Dermis lymphatic vessel endothelial cell (primary cell): ENCODE data around the gene NOD1. TPM values are rescaled to one million over a fixed set of nuclear protein-coding genes. Genes with fewer than 3 reads are reported as not detected.

Experiments used
- total RNA-seq: library from RNA; depleted of rRNA; stranded (reverse); fragments of >200 nt; gene quantifications from 2 replicates; pipeline ENCODE4 v1.2.1, GENCODE V29; 2014

Gene NOD1, protein sequence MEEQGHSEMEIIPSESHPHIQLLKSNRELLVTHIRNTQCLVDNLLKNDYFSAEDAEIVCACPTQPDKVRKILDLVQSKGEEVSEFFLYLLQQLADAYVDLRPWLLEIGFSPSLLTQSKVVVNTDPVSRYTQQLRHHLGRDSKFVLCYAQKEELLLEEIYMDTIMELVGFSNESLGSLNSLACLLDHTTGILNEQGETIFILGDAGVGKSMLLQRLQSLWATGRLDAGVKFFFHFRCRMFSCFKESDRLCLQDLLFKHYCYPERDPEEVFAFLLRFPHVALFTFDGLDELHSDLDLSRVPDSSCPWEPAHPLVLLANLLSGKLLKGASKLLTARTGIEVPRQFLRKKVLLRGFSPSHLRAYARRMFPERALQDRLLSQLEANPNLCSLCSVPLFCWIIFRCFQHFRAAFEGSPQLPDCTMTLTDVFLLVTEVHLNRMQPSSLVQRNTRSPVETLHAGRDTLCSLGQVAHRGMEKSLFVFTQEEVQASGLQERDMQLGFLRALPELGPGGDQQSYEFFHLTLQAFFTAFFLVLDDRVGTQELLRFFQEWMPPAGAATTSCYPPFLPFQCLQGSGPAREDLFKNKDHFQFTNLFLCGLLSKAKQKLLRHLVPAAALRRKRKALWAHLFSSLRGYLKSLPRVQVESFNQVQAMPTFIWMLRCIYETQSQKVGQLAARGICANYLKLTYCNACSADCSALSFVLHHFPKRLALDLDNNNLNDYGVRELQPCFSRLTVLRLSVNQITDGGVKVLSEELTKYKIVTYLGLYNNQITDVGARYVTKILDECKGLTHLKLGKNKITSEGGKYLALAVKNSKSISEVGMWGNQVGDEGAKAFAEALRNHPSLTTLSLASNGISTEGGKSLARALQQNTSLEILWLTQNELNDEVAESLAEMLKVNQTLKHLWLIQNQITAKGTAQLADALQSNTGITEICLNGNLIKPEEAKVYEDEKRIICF
- 20.4 and 22.4 TPM in 2 replicates for total RNA-seq

DNA sequence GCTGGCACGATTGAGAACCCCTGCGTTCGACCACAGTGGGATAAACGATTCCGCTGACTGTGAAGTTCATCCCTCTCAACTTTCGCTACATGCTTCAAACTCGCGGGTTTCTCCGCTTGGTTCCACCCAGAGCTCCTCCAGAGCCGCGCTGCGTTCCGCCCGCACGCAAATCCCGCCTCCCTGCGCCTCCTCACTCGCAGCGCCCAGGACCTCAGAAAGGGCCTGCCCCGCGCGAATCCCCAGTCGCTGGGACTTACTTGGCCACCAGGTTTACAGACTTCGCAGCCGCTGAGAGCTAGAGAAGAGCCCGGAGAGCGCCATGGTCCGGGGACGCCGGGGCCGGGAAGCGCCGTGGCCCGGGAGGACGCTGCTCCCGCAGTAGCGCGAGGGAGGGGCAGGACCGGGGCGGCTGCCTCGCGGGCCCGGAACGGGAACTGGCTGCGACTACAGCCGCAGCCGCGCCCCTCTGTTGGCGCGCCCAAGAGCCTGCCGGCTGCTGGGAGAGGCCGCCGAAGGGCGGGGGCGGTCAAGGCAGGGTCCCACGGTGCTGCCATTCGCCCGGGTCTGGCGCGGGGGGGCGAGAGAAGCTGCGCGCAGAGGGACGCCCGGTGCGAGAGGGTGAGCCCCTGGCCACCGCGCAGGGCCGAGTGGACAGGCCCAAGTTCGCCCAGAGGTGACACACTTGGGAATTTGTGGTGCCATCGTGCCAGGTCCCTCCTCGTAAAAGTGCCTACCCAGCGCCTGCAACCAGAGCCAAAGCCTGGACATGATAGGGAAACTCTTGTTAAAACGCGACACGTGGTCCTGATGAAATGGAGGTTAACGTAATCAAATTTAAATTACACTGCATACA is at the start of gene NOD1:
Gene NOD1 (minus strand): TSS at position 436 of the 853 bp plus-strand sequence. CDS start 21,863 bp downstream, outside the sequence.

DNA sequence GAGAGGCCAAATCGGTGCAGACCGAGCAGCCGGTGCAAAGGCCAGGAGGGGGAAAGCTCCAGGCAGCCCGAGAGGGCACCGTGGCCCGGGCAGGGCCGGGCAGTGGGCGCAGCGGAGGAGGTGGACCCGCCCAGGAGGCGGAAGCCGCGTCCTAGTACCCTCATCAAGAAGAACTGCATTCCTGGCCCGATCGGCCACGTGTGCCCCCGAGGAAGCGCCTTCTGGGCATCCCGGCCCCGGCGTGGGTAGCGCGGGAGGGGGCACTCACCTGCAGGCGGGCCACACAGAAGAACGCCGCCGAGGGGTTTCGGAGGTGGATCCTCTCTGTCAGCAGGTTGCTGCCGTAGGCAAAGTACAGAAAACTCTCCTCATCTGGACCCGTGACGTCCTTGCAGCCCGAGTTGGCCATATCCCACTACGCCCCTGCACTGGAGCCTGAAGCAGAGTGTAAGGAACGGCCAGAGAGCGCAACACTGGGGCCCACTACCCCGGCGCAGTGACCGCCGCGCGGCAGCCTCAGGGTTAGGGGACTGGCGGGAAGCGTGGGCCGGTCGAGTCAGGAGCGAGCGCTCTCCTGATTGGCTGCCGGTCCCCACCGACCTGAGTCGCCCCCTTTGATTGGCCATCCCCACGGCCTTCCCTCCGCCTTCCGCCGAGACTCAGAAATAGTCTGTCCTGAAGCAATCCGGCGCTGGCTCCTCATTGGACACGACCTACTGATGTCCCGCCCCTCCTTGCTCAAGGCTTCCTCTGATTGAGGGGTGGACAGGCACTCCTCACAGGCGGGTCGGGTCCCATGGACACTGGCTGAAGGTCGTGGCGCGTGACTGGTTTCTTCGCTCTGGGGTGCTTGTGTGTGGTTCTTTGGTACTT is 26.0 kb upstream of the NOD1 start, which contains the start of gene GGCT:
Gene GGCT (minus strand): TSS at position 529 of the 873 bp plus-strand sequence. CDS start 120 bp downstream, at position 409.

Other genes starting within 250 kb of the NOD1 start
- gene ZNRF2, start 194.2 kb downstream of the NOD1 start, total RNA-seq = 7.2 and 7.6 TPM in 2 replicates
- gene GGCT, start 26.0 kb upstream of the NOD1 start, total RNA-seq = 22.3 and 32.1 TPM in 2 replicates
- 45.2 and 45.7 TPM in 2 replicates for gene GARS1, start 116.1 kb upstream of the NOD1 start, total RNA-seq
- not detected in 2 replicates for gene CRHR2, start 203.7 kb upstream of the NOD1 start, total RNA-seq